Transverse colon (tissue), 4 donors: ENCODE data around the gene GOLGA8N. TPM values are rescaled to one million over a fixed set of nuclear protein-coding genes. Genes with fewer than 3 reads are reported as not detected.

Experiments used
- DNase-seq: peaks from one replicate; pipeline ENCODE4 v3.0.0-alpha.2; 2019
- H3K27ac ChIP-seq, 4 donors: fragments of 200-600 bp; sonication (generic); 2 replicates each; pipeline ENCODE4 v1.5.1; 2016 to 2018; ENCODE audit warnings: inconsistent platforms in 4 of 4
- H3K27me3 ChIP-seq: fragments of 200-600 bp; sonication (generic); 2 replicates; pipeline ENCODE4 v1.5.1; 2017; ENCODE audit warnings: inconsistent platforms
- H3K36me3 ChIP-seq, 4 donors: fragments of 200-600 bp; sonication (generic); 2 replicates each; pipeline ENCODE4 v1.5.1; 2017 to 2019; ENCODE audit warnings: inconsistent platforms in 4 of 4
- H3K4me1 ChIP-seq, 4 donors: fragments of 200-600 bp; sonication (generic); 2 replicates each; pipeline ENCODE4 v1.5.1; 2017 to 2020; ENCODE audit warnings: inconsistent platforms in 4 of 4
- H3K4me3 ChIP-seq, 4 donors: fragments of 200-600 bp; sonication (generic); 1 replicate in 1 of 4; 2 replicates in 3 of 4; pipeline versions ENCODE4 v1.5.1 to v1.6.1; 2017 to 2019; ENCODE audit warnings: inconsistent platforms in 4 of 4
- H3K9me3 ChIP-seq, 2 donors: fragments of 200-600 bp; sonication (generic); 2 replicates each; pipeline ENCODE4 v1.5.1; 2017 to 2019; ENCODE audit warnings: inconsistent platforms in 2 of 2
- CTCF ChIP-seq, 5 experiments: fragments of 200-600 bp in 3 of 5; fragments of 450-650 bp in 2 of 5; sonication (generic) in 3 of 5; IDR thresholded peaks; 1 replicate in 2 of 5; 2 replicates in 3 of 5; pipeline ENCODE4 v1.5.1; 2016 to 2017; ENCODE audit warnings: antibody characterized with exemption in 5 of 5, inconsistent platforms in 3 of 5, mild to moderate bottlenecking in 2 of 5, moderate library complexity in 1 of 5
- EP300 ChIP-seq: sonication (generic); formaldehyde crosslinking; IDR thresholded peaks from one replicate; pipeline ENCODE4 v1.6.1; 2017; ENCODE audit warnings: antibody characterized with exemption, low read depth
- POLR2A ChIP-seq: fragments of 450-650 bp; IDR thresholded peaks from one replicate; pipeline ENCODE4 v1.6.1; 2016; ENCODE audit warnings: antibody characterized with exemption, mild to moderate bottlenecking, moderate library complexity
- POLR2AphosphoS5 ChIP-seq, 3 donors: sonication (generic); formaldehyde crosslinking; IDR thresholded peaks; one replicate each; pipeline ENCODE4 v1.6.1; 2016; ENCODE audit warnings: antibody characterized with exemption in 3 of 3
- WGBS, 2 donors: methylation state at CpG; one replicate each; pipeline ENCODE4 v1.1.5; 2018; ENCODE audit warnings: low coverage in 1 of 2; 5-methylcytosine and 5-hydroxymethylcytosine counted together
- in situ Hi-C, 4 donors: fragments of 200-750 bp; cut with MboI; loops; one replicate each; pipeline versions ENCODE4 v1.15.0 to v1.15.1; 2017; ENCODE audit warnings: low sequenced_read_pairs in 3 of 4, low pct_ligation_motif_present in 1 of 4, low pct_unique_long_range_greater_than_20kb in 1 of 4
- intact Hi-C: fragments of 100-400 bp; cut with DNase I; formaldehyde crosslinking; loops from one replicate; pipeline ENCODE4 v1.15.1; 2023; ENCODE audit warnings: low total_unique reads
- small RNA-seq, 4 donors: library from RNA; depleted of rRNA; stranded (forward); fragments of <200 nt; gene quantifications; one replicate each; pipeline ENCODE3, GENCODE V24; 2016
- total RNA-seq, 4 donors: library from RNA; depleted of rRNA; stranded (reverse); fragments of >200 nt; gene quantifications; one replicate each; pipeline ENCODE4 v1.1.0, GENCODE V29; 2016

Gene GOLGA8N
- total RNA-seq, 4 donors from 2014 or later, result 6.7 to 18.7 (median 9.0) TPM

DNA sequence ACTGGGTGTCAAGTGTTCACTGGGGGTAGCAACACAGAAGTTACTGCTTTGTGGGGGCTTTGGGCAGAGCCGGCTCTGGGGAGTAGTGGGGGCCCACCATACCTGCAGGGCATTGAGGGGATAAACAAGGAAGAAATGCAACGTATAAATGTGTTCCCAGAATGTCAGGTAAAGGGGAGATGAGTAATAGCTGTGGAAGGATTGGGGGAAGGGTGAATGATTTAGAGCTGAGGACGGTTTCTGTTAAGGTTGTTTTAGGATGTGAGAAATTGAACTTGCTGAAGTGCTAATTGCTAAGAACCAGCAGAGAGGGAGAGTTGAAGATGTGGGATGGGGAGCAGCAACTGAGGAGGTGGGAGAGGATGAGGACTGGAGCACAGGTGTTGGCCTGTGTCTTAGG lies 58.9 kb downstream of the GOLGA8N start:
- in situ Hi-C loops, result loop anchor here (10.0 to 25.0 kb wide), 5 partner anchors 185 to 1060 kb away; no protein-coding TSS in a partner anchor
- Histone ChIP-seq H3K36me3 (no peaks in the 10 kb centered on the region), H3K9me3 (no peaks in the 10 kb centered on the region), H3K4me1 (no peaks in the 10 kb centered on the region), H3K27me3 (no peaks in the 10 kb centered on the region), H3K4me3 (no peak overlapping the region), H3K27ac (no peak overlapping the region)
- 81 to 91% methylated on average over 3 of the region's 3 CpGs for WGBS, 2 donors
- no peak for DNase-seq
- intact Hi-C loops, result no loop called here
- TF ChIP-seq POLR2A (no peak), CTCF (IDR thresholded peaks at IDR 0.05) (no peak), EP300 (no peak), POLR2AphosphoS5 (IDR thresholded peaks at IDR 0.05) (no peak)

DNA sequence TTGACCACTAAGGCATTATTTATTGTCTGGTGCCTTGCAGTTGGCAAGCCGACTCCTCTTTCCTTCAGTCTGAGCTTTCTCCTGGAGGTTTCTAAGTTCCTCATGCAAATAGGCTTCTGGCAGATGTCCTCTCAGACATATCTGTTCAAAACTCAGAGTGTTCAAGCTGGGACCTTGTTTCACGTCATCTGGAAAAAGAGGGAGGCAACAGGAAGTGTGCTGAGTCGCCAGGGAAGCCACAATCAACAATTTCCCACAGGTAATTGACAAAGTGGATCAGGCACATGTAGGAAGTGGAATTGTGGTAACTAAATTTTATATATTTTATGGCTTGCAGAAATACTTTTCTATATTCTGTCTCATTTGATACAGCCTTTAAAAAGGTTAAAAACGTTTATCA lies 62.8 kb downstream of the GOLGA8N start:
- H3K27me3 ChIP-seq, result no peaks in the 10 kb centered on the region
- TF ChIP-seq POLR2AphosphoS5 (IDR thresholded peaks at IDR 0.05) (no peak), CTCF (IDR thresholded peaks at IDR 0.05) (no peak), EP300 (no peak), POLR2A (no peak)
- intact Hi-C loops, result no loop called here
- no peak for DNase-seq
- H3K4me1 ChIP-seq, result no peaks in the 10 kb centered on the region
- H3K27ac ChIP-seq, result no peak overlapping the region
- WGBS, 2 donors, result 63 to 67% methylated on average over 3 to 4 of the region's 4 CpGs
- in situ Hi-C loops, result loop anchor here (10.0 to 25.0 kb wide), 5 partner anchors 181 to 1056 kb away; no protein-coding TSS in a partner anchor
- no peak overlapping the region for H3K4me3 ChIP-seq
- H3K36me3 ChIP-seq, result no peaks in the 10 kb centered on the region
- H3K9me3 ChIP-seq, result no peaks in the 10 kb centered on the region

DNA sequence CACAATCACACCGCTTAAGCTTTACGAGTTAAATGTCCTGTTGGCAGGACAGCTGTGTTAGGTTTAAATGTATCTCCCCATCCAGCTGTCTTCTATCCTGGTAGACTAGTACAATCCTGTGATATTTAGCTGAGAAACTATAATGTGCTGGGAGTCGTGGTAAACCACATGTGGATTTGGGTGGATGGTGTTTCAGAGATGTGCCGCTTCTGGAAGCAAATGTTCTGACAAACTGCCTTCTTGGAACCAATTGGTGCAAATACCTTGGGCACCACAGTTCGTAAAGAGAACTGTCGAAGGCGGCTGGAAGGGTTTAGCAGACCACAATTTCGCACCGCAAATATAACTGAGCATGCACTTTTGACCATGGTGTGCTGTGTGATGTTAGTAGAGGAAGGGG lies 63.2 kb downstream of the GOLGA8N start:
- in situ Hi-C loops, result loop anchor here (10.0 to 25.0 kb wide), 5 partner anchors 181 to 1056 kb away; no protein-coding TSS in a partner anchor
- intact Hi-C loops, result no loop called here
- Histone ChIP-seq H3K4me1 (no peaks in the 10 kb centered on the region), H3K27ac (no peak overlapping the region), H3K9me3 (no peaks in the 10 kb centered on the region), H3K4me3 (no peak overlapping the region), H3K27me3 (no peaks in the 10 kb centered on the region), H3K36me3 (no peaks in the 10 kb centered on the region)
- DNase-seq, result no peak
- TF ChIP-seq POLR2AphosphoS5 (IDR thresholded peaks at IDR 0.05), result no peak
- TF ChIP-seq POLR2A, result no peak
- TF ChIP-seq EP300, result no peak
- 91 to 93% methylated on average over 2 to 9 of the region's 9 CpGs for WGBS, 2 donors

Small RNAs within 50 kb of the gene (small RNA-seq; reads per million reads assigned to genes)
- 0 reads per million in 4 donors for gene RN7SL286P

Other genes with a start within 250 kb of the GOLGA8N start
- gene GOLGA8K, start 190.2 kb upstream of the GOLGA8N start, total RNA-seq, result under 1 TPM in 1 of 4 donors, not detected in 3; 0.64 TPM
- 10 to 100 TPM in 1 of 4 donors, 1 to 10 TPM in 1, not detected in 2; 1.5 to 10.9 TPM for gene GOLGA8O, start 137.8 kb upstream of the GOLGA8N start, total RNA-seq
- 1 to 10 TPM in 3 of 4 donors, under 1 TPM in 1; 0.75 to 7.4 (median 2.2) TPM for gene ARHGAP11A, start 22.0 kb downstream of the GOLGA8N start, total RNA-seq
- gene SCG5, start 48.3 kb downstream of the GOLGA8N start, total RNA-seq, result 1 to 10 TPM in 2 of 4 donors, not detected in 2; 1.6 to 5.2 TPM
- 10 to 100 TPM; 10.9 to 42.3 (median 17.8) TPM for gene GREM1, start 124.5 kb downstream of the GOLGA8N start, total RNA-seq